ENCODE measurements around the gene PGK2.

The PGK2 gene

GRCh38 chr6:49743429-49743828 lies 43.7 kb downstream of the PGK2 start:
- H2BK12ac ChIP-seq (ENCODE audit: low read length), result no peak overlapping the region
- no peaks in the 10 kb centered on the region for H3K4me1 ChIP-seq (ENCODE audit: control insufficient read depth in 1 of 2, insufficient read depth in 2 of 2, low read length in 2 of 2)

GRCh38 chr6:49739423-49739822 lies 47.7 kb downstream of the PGK2 start:
- no peak overlapping the region for H4K8ac ChIP-seq (ENCODE audit: low read depth, low read length)
- WGBS (ENCODE audit: extremely low coverage, insufficient coverage, insufficient read length), result no CpG with 5 or more reads among the region's 2 CpGs
- H3K4me2 ChIP-seq (ENCODE audit: low read length), result no peak overlapping the region
- no peak overlapping the region for H2BK120ac ChIP-seq (ENCODE audit: insufficient read depth, low read length, poor library complexity)
- H3K9ac ChIP-seq (ENCODE audit: low read length), result no peak overlapping the region
- H2BK5ac ChIP-seq (ENCODE audit: low read depth, low read length, poor library complexity), result no peak overlapping the region
- H2AFZ ChIP-seq (ENCODE audit: insufficient read depth, low read length, poor library complexity), result no peak overlapping the region
- no peaks in the 10 kb centered on the region for H3K27me3 ChIP-seq (ENCODE audit: insufficient read depth, low read length)
- no peak overlapping the region for H3K4me3 ChIP-seq (ENCODE audit: low read depth, low read length)
- no peaks in the 10 kb centered on the region for H3K79me1 ChIP-seq (ENCODE audit: low read length)
- no peak overlapping the region for H3K27ac ChIP-seq (ENCODE audit: low read depth, low read length)
- H3K23ac ChIP-seq (ENCODE audit: low read length), result no peak overlapping the region
- no peak for DNase-seq
- H3K9me3 ChIP-seq (ENCODE audit: insufficient read depth, low read depth, low read length), result no peaks in the 10 kb centered on the region
- H3K79me2 ChIP-seq (ENCODE audit: control insufficient read depth, insufficient read depth, low read length, poor library complexity), result no peaks in the 10 kb centered on the region
- no peaks in the 10 kb centered on the region for H3K4me1 ChIP-seq (ENCODE audit: control insufficient read depth in 1 of 2, insufficient read depth in 2 of 2, low read length in 2 of 2)
- H3K36me3 ChIP-seq (ENCODE audit: control insufficient read depth in 1 of 2, insufficient read depth in 2 of 2, low read length in 2 of 2), result no peaks in the 10 kb centered on the region
- H2AK5ac ChIP-seq (ENCODE audit: low read length), result no peak overlapping the region
- H3K14ac ChIP-seq (ENCODE audit: low read length), result no peak overlapping the region
- H2BK12ac ChIP-seq (ENCODE audit: low read length), result no peak overlapping the region
- no peak overlapping the region for H4K12ac ChIP-seq (ENCODE audit: low read depth, low read length)
- no peak overlapping the region for H3K4ac ChIP-seq (ENCODE audit: low read depth, low read length)
- H4K91ac ChIP-seq (ENCODE audit: low read depth, low read length), result no peak overlapping the region
- no peak overlapping the region for H3K18ac ChIP-seq (ENCODE audit: low read length)

More at GRCh38 chr6:49743429-49743828, 43.7 kb downstream of the PGK2 start:
- Histone ChIP-seq H2BK5ac (ENCODE audit: low read depth, low read length, poor library complexity) (no peak overlapping the region), H3K27me3 (ENCODE audit: insufficient read depth, low read length) (no peaks in the 10 kb centered on the region), H3K79me2 (ENCODE audit: control insufficient read depth, insufficient read depth, low read length, poor library complexity) (no peaks in the 10 kb centered on the region), H4K91ac (ENCODE audit: low read depth, low read length) (no peak overlapping the region), H3K9ac (ENCODE audit: low read length) (no peak overlapping the region), H3K36me3 (ENCODE audit: control insufficient read depth in 1 of 2, insufficient read depth in 2 of 2, low read length in 2 of 2) (no peaks in the 10 kb centered on the region), H3K4me2 (ENCODE audit: low read length) (no peak overlapping the region), H2AFZ (ENCODE audit: insufficient read depth, low read length, poor library complexity) (no peak overlapping the region), H3K27ac (ENCODE audit: low read depth, low read length) (no peak overlapping the region), H4K8ac (ENCODE audit: low read depth, low read length) (no peak overlapping the region), H3K14ac (ENCODE audit: low read length) (no peak overlapping the region), H2AK5ac (ENCODE audit: low read length) (no peak overlapping the region), H2BK120ac (ENCODE audit: insufficient read depth, low read length, poor library complexity) (no peak overlapping the region), H3K23ac (ENCODE audit: low read length) (no peak overlapping the region), H3K18ac (ENCODE audit: low read length) (no peak overlapping the region), H3K4me3 (ENCODE audit: low read depth, low read length) (no peak overlapping the region), H3K79me1 (ENCODE audit: low read length) (no peaks in the 10 kb centered on the region), H3K9me3 (ENCODE audit: insufficient read depth, low read depth, low read length) (no peaks in the 10 kb centered on the region), H4K12ac (ENCODE audit: low read depth, low read length) (no peak overlapping the region), H3K4ac (ENCODE audit: low read depth, low read length) (no peak overlapping the region)
- no CpG with 5 or more reads among the region's 4 CpGs for WGBS (ENCODE audit: extremely low coverage, insufficient coverage, insufficient read length)
- DNase-seq, result no peak

GRCh38 chr6:49736017-49736508 lies 51.0 kb downstream of the PGK2 start:
- H4K12ac ChIP-seq (ENCODE audit: low read depth, low read length), result no peak overlapping the region
- no peak overlapping the region for H2AFZ ChIP-seq (ENCODE audit: insufficient read depth, low read length, poor library complexity)
- H2BK120ac ChIP-seq (ENCODE audit: insufficient read depth, low read length, poor library complexity), result no peak overlapping the region
- H2AK5ac ChIP-seq (ENCODE audit: low read length), result no peak overlapping the region
- no peak overlapping the region for H3K4me2 ChIP-seq (ENCODE audit: low read length)
- no peak overlapping the region for H3K23ac ChIP-seq (ENCODE audit: low read length)
- H3K18ac ChIP-seq (ENCODE audit: low read length), result no peak overlapping the region
- H4K91ac ChIP-seq (ENCODE audit: low read depth, low read length), result no peak overlapping the region
- H3K14ac ChIP-seq (ENCODE audit: low read length), result no peak overlapping the region
- no peaks in the 10 kb centered on the region for H3K79me2 ChIP-seq (ENCODE audit: control insufficient read depth, insufficient read depth, low read length, poor library complexity)
- H2BK12ac ChIP-seq (ENCODE audit: low read length), result no peak overlapping the region
- no peak overlapping the region for H3K9ac ChIP-seq (ENCODE audit: low read length)
- no peak overlapping the region for H3K4me3 ChIP-seq (ENCODE audit: low read depth, low read length)
- H4K8ac ChIP-seq (ENCODE audit: low read depth, low read length), result no peak overlapping the region
- H3K27me3 ChIP-seq (ENCODE audit: insufficient read depth, low read length), result no peaks in the 10 kb centered on the region
- no peak overlapping the region for H2BK5ac ChIP-seq (ENCODE audit: low read depth, low read length, poor library complexity)
- H3K79me1 ChIP-seq (ENCODE audit: low read length), result no peaks in the 10 kb centered on the region
- H3K4me1 ChIP-seq (ENCODE audit: control insufficient read depth in 1 of 2, insufficient read depth in 2 of 2, low read length in 2 of 2), result no peaks in the 10 kb centered on the region
- no peak overlapping the region for H3K4ac ChIP-seq (ENCODE audit: low read depth, low read length)
- no peaks in the 10 kb centered on the region for H3K9me3 ChIP-seq (ENCODE audit: insufficient read depth, low read depth, low read length)
- no peaks in the 10 kb centered on the region for H3K36me3 ChIP-seq (ENCODE audit: control insufficient read depth in 1 of 2, insufficient read depth in 2 of 2, low read length in 2 of 2)
- DNase-seq, result no peak
- no peak overlapping the region for H3K27ac ChIP-seq (ENCODE audit: low read depth, low read length)
- WGBS (ENCODE audit: extremely low coverage, insufficient coverage, insufficient read length), result no CpG with 5 or more reads among the region's 4 CpGs
